Fibroblast of the conjunctiva (primary cell): ENCODE measurements around the gene ALDOC.
A peak's percentile ranks its signal among the peaks of the same experiment; 100 is the strongest.

ENCODE experiments used
- DNase-seq: peaks from one replicate; pipeline ENCODE4 v3.0.0-alpha.2; 2010; ENCODE audit warnings: low read depth

ALDOC gene

DNA sequence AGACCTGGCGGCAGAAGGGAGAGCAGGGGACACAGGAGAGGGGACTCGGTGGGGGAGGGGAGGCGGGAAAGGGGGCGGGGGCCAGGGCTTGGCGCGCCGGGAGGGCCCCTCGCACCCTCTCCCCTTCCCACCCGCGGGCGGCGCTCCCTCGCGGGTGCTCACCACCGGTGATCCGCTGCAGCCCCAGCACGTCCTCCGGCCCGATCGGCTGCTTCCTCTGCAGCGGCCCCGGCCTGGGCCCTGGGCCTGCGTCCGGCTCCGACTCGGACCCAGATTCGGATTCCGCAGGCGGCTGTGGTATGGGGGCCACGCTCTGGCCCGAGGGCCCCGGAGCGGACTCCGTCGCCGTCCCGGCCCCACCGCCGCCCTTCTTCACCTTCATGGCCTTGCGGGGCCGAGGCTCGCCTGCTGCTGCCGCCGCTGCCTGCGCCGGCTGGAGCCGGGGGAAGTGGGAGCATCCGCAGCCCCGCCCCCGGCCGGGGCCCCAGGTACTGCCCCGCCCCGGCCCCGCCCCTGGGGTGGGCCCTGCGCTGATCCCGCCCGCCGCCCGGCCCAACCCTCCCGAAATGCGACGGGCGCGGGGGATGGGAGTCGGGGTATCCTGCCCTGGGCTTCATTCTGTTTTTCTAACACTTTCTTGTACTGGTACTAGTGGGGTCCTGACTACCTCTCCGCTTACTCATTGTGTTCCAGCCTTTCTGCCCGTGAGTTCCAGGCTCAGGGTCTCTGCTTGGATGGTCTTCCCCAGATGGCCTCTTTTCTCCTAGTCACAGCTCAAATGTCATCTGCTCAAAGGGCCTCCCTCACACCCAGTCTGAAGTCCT lies 24.3 kb downstream of the ALDOC start, which contains the start of gene UNC119:
TSS of gene UNC119 (minus strand) at position 449 of the 824 bp plus-strand sequence. CDS start at position 382, 67 bp downstream.
- DNase-seq = peak; percentile 23

DNA sequence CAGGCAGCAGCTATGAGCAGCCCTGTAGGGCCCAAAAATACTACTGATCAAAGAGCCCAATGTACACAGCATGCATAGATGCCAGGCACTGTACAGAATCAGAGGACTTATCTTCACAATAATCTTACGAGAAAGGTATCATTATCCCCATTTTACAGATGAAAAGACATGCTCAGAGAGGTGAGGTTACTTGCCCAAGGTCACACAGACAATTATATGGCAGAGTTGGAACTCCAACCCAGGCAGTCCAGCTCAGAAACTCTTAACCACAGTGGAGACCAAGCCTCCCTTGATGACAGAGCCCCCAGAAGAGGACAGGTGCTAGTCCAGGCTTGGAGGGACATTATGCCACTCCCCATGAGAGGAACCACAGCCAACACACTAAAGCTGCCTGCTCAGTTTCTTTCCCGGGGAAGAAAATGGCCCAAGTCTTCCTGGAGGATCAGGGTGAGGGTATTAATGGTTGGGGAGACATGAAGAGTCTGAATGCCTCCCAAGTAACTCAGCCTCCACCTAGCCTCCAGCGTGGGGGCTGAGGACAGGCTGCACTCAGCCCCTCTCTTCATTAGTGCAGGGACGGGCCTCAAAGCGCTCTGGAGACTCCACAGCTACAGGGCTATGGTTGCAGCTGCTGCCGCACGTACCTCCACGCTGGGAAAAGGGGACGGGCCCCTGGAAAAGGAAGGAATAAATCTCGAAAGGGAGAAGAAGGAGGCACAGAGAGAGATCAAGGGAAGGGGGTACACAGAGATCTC lies 25.1 kb downstream of the ALDOC start:
- DNase-seq = no peak

DNA sequence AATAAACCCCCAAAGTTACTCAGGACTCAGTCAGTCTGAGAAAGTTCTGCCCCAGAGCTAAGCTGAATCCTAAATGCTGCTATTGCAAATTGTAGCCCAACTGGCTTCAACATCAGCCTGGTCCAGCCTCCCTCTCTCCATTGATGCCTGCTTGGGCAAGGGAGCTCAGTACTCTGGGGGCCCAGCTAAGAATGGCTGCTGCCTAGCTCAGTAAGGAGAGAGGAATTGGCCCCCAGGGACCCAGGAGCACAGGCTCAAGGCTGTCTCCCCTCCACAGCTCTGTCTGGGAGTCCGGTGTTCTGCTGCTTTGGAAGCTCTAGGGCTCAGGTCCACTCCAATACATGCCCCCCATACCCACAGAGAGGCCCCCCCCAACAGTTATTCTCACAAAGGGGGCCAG lies 25.8 kb downstream of the ALDOC start:
- DNase-seq = no peak

DNA sequence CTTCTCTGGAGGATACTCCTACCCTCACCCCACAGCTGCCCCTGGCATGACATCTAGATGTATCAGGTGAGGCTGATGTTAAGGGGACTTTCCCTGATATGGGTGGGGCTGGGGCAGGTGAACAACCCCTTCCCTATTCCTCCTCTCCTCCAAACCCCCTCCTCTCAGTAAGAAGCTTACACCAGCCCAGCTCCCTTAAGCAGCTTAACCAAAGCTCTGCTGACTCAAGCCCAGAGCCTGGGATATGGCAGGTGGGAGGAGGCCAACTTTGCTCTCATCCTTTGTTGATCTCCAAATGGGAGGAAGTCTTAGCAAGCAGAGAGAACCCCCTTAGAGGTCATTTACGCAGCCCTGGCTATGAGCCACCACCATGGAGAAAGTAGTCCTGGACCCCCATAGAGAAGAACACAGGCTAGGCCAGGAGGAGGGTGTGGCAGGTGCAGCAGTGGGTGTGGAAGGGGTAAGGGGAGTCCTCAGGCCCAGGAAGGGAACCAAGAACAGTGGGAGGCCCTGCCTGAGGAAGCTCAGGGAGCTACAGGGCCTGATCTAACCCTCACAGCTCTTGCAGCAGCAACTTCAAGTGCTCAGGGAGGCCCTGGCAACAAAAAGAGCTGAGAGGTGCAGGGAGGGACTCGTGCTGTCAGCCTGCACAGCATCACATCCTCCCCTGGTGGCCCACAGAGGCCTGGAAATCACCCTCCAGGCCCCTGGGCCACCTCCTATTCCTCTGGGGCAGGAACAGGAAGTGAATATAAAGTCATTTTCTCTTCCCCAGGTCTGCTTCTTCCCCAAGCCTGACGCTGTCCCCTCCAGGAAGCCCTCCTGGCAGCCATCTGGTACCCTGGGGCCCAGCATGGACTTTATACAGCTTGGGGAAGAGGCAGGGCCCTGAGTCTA lies 27.2 kb downstream of the ALDOC start:
- no peak for DNase-seq

DNA sequence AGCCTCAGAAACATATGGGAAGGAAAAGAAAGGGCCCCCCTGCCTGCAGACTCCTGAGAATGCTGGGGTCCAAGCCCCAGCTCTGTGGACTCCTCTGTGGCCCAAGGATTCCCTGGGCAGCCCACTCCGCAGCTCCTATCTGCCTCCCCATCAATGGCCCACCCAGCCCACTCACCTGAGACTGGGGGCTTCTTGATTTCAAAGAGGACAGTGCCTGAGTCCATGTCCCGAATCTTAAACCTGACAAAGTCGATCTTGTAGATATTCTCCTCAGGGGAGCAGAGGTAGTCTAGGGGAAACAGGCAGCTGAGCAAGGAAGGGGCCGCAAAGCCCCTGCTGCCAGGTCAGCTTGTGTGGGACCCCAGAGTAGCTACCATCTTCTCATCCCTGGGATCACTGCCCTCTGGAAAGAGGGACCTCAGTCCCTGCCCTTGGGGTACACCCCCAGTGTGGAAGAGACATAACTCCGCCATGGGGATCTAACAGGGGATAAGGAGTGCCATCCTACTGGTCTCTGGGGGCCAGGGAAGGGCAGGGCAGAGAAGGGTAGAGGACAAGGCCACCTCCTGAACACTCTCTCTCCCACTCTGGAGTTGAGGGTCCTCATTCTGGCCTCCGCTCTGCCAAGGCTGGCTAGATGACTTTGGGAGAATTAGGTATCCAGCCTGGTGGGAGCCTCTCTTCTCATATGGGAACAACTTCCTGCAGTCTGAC lies 28.1 kb downstream of the ALDOC start:
- DNase-seq = no peak

DNA sequence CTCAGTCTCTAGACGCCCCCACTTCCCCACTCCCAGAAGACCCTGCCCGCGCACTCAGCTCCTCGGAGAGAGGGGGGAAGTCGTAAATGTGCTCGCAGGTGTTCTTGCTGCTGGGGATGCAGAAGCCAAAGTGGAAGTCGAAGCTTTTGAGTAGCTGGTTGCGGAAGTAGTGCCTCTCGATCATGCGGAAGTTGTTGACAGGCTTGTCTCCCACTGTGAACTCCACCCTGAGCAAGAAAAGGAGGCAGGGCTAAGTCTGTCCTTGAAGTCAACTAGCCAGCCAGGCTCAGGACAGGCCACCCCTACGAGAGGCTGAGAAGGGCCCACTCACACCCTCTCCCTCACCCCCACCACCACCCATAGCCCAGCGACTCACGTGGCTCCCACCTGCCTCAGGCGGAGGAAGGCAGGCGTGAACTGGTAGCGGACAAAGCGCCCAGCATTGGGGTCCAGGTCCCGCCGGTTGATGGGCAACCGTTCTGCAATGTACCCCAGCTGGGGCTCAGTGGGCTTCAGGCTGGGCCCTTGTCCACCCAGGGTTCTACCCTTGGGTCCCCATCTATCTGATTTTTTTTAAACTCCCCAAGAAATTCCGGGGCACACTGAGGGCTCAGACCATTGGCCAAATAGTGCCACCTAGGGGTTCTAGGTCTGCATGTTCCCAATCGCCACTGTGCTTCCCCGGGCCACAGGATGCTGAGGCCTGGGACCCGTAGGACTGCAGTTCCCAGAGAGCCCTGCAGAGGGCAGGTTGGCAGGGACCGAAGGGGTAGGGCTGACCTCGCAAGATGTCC lies 28.9 kb downstream of the ALDOC start:
- peak; percentile 48 for DNase-seq

DNA sequence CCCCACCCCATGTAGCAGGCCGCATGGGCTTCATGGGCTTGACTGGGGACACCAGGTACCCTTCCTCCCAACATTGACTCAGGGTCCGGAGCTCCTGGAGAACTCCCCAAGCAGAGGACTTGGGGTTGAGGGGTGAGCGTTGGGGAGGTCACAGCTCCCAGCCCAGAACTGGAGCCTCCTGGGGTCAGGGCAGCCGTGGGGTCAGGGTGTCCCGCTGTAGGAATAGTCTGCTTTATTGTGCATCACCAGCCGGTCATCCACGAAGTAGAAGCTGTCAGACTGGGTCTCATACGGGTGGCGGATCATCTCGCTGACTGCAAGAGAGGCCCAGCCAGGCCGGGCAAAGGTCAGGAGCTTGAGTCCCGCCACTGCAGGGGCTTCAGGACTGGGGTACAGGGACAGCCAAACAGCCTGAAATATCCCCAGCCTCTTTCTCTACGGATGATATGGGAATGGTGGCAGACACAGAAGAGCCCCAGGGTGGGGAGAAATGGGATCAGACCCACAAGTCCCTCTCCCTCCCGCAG lies 29.5 kb downstream of the ALDOC start:
- DNase-seq = no peak

DNA sequence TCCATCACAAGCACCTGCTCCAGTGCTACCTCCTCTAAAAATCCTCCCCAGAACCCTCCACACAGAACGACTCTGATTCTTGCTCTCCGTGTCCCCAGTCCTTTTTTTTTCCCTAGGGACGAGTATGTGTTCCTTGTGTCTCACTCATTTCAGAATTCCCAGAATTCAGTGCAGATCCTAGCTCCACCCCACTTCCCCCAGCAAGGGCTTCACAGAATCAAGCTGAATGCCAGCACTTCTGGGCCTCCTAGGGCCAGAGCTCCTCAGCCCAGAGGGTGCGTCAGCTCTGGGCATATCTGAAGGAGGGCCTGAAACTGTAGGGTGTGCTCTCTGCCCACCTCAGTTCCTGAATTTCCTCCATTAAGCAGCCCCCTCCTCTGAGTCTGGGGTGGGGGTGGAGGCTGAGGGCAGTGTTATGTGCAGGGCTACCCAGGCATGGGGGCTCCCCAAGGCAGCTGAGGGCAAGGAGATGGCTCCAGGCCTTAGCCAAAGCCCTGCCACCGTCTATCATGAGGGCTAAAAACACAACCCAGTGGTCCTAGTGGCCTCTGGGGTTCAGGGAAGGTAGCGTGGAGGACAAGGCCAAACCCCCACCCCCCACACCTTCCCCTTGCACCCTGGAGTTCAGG lies 30.8 kb downstream of the ALDOC start:
- DNase-seq = no peak

DNA sequence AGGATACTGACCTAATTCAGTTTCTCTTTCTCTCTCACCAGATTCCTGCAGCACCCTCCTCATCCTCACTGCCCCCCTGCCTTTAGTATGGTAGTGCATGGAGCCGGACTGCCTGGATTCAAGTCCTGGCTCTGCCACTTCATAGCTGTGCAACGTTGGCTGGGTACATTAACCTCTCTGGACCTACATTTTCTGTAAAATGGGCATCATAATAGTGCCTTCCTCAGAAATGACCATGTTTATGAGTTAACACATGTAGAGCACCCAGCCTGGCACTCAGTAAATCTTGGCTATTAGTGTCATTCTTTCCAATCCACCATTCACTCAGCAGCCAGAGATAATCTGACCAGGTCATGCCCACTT lies 31.6 kb downstream of the ALDOC start:
- no peak for DNase-seq

DNA sequence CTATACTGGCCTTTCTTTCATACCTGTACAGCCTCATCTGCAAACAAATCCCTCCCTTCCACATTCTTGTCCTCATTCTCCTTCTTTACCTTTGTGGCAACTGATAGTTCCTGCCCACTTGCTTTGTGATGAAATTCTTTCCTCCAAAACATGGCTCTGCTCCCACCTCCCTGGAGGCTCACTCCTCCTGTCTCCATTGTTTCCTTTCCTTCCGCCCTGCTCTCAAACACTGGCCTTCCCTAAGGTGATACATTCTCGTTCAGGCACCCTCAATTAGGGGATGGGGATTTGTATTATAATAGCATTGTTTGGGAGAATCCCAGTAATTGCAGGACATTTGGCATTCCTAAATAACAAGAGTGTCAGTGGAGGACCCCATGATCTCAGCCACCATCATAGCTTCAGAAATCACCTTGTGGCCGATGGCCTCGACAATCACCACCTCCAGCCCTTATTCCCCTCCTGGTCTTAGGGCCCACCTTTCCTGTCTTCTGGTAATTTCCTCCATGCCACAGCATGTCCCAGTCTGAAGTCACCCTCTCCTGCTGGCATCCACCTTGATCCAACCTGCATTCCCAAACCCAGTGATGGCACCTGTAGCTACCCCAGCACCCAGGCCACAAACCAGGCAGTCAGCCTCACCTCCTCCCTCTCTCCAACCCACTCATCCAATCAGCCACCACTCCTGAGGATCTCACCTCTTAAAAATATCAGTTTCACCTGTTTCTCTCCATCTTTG lies 32.1 kb downstream of the ALDOC start:
- no peak for DNase-seq

DNA sequence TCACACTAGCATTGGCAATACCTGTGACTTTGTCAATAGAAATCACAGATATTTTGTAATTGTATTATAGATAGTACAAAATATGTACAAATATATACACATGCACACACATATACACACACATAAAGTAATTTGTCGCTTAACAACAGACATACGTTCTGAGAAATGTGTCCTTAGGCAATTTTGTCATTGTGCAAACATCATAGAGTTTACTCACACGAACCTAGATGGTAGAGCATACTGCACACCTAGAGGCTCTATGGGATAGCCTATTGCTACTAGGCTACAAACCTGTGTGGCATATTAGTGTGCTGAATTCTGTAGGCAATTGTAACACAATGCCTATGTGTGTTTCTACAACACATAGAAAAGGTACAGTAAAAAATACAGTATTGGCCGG lies 35.3 kb downstream of the ALDOC start:
- no peak for DNase-seq

DNA sequence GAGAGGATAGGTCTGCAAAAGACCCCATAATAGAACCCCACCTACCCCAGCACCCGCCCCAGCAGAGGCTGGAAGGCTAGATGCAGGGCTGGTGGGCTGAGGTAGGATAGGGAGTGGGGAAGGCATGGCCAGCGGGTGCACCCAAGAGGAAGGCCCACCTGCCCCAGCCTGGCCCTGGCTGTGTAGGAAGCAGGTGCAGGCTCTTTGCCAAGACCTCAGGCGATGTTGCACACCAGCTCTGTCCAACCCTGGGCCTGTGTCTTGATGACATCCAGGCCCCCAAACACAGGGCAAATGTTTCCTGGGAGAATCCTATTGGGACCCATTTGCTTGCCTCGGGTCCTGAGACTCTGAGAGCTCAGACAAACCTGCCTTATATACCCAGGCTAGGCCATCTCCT lies 36.5 kb downstream of the ALDOC start:
- DNase-seq = no peak

DNA sequence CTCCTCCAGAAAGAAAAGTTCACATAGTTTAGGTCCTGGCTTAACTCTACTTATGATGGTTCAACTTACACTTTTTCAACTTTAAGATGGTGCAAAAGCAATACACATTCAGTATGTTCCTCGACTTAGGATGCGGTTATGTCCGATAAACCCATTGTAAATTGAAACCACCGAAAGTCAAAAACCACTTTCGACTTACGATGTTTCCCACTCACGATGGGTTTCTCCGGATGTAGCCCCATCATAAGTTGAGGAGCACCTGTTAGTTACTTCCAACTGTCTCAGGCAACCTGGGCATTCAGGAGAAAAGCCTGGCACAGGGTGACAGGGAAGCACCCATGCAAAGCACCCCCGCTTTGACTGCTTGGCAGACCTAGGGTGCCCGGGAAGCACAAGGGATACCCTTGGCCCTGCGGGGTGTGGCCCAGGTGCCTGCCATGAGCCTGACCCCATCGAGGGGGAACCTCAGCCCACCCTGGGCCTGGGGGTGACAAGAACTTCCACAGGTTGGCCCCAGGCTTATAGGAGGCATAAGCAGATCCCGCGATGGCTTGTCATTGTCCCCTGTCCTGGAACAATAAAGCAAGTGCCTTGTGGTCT lies 38.3 kb downstream of the ALDOC start:
- DNase-seq = no peak

DNA sequence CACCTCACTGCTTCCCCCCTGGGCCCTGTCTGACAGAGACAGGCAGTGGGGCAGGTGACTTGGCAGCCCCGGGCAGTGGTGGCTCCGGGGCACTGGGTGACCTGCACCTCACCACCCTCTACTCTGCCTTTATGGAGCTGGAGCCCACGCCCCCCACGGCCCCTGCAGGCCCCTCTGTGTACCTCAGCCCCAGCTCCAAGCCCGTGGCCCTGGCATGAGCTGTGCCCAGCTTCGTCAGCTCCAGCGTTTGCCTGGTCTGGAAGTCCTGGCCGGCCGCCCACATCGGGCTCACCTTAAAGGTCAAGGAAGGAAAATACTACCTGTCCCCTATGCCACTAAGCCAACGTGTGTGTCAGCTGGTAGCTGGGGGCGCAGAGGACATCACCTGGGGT lies 39.5 kb downstream of the ALDOC start:
- no peak for DNase-seq

DNA sequence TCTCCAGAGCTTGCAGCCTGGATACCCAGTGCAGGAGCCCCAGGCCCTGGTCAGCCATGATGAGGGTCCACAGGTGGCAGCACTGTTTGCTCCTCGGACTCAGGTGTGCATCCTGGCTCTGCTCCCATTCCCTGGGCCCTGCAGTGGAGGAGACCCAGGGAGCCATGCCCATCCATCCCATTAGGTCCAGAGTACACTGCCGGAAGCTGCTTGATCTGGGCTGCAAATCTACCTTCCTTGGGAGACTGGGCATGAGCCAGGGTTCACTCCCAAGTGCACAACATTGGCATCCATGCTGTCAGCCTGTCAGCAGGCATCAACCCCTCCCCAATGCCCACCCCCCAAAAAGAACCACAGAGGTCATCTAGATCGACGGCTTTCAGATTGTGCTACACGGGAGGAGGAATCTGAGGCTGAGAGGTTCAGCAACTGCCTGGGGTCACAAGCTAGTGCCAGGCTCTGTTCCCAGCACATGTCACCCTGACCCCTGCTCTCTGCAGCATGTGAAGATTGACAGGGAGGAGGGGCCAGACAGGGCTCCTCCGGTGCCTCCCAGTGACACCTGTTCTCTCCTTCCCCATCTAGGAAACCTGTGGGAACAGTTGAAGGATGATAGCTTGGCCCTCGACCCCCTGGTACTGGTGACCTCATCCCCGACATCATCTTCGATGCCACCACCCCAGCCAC lies 40.0 kb downstream of the ALDOC start:
- no peak for DNase-seq

DNA sequence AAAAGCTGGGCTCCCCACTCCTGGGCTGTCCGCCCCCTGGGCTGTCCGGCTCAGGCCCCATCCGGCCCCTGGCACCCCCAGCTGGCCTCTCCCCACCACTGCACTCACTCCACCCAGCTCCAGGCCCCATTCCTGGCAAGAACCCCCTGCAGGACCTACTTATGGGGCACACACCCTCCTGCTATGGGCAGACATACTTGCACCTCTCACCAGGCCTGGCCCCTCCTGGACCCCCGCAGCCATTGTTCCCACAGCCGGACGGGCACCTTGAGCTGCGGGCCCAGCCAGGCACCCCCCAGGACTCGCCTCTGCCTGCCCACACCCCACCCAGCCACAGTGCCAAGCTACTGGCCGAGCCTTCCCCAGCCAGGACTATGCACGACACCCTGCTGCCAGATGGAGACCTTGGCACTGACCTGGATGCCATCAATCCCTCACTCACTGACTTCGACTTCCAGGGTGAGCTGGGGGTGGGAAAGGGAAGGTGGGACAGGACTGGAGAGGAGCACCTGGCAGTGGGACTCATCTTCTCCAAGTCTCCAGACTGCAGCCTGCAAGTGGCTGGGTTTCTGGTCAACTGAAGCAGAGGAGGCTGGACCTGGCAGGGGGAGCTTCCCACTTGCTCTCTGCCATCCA lies 41.8 kb downstream of the ALDOC start:
- DNase-seq = no peak

DNA sequence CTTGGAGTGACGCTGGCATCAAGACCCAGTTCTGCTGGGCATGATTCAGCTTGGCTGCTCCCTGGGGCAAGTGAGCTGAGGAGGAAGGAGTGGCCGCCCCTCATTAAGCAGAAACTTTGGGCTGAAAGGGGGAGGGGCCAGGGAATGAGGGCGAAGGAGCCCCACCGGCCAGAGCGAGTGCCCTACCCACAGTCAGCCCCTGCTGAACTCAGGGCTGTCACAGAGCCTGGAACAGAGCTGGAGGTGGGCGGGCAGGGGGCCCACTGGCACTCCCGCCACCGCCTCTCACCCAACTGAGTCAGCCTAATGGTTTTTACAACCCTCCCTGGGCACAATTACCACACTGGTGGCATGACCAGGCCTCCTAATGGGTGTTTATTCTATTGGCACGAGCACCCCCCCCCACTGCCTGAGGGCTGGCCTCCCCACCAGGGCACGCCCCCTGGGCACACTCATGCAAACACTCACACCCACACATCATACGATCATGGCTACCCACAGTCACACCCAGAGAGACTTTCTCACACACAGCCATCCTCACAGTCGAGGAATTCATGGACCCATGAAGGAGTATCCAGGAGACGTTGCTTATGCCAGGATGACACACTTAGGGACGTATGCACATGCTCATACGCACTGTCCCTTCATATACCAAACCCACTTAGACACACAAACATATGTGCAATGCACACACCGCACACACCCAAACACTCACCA lies 43.4 kb downstream of the ALDOC start:
- no peak for DNase-seq
